BJ (cell line): Measurements from ENCODE around the gene MINDY4B. TPM values are rescaled to one million over a fixed set of nuclear protein-coding genes. Genes with fewer than 3 reads are reported as not detected.
"Not testable (repeated sequence)": the region's sequence is repeated elsewhere in the genome, so short reads cannot be mapped to it uniquely, and the experiment has no call there.

Source experiments
- CTCF ChIA-PET: fragments of 350-600 bp; formaldehyde crosslinking; extraction: SDS; loops from one replicate; lab custom pipeline; 2021; ENCODE audit warnings: antibody characterized with exemption, inconsistent platforms; lab: Yijun Ruan, JAX
- POLR2A ChIA-PET: fragments of 300-600 bp; sonication (Branson Sonifier 250); formaldehyde crosslinking; extraction: SDS; loops from one replicate; lab custom pipeline; 2021; ENCODE audit warnings: antibody characterized with exemption; lab: Charles Lee
- DNase-seq: peaks from one replicate; pipeline ENCODE4 v3.0.0-alpha.2; 2011; ENCODE audit warnings: low read depth
- H3K27me3 ChIP-seq: 2 replicates; pipeline ENCODE4 v1.6.0; 2011; ENCODE audit warnings: low read length; ENCODE audit not compliant: control insufficient read depth, insufficient read depth
- H3K36me3 ChIP-seq: 2 replicates; pipeline ENCODE4 v1.5.1; 2011; ENCODE audit warnings: low read length; ENCODE audit not compliant: control insufficient read depth, insufficient read depth
- H3K4me3 ChIP-seq: 2 replicates; pipeline ENCODE4 v1.5.1; 2011; ENCODE audit warnings: low read depth, mild to moderate bottlenecking, control low read depth, low read length
- CTCF ChIP-seq: IDR thresholded peaks from 2 replicates; pipeline ENCODE4 v1.5.1; 2011; ENCODE audit warnings: low read depth, mild to moderate bottlenecking, control low read depth, inconsistent platforms, low read length, moderate library complexity; ENCODE audit not compliant: insufficient read depth
- polyA plus RNA-seq: library from polyadenylated mRNA; depleted of rRNA; stranded (reverse); fragments of >200 nt; gene quantifications from 2 replicates; pipeline ENCODE4 v1.2.3, GENCODE V29; 2011

The MINDY4B gene
- polyA plus RNA-seq, 1 experiment: not detected

- CTCF ChIA-PET: interaction anchor here (0.8 to 4.6 kb wide), 2 partner anchors 14 to 142 kb away, joined by 3 to 45 read pairs; no protein-coding TSS in a partner anchor
- H3K36me3 ChIP-seq: no peaks in the 10 kb centered on the region
- no peak overlapping the region for H3K4me3 ChIP-seq
- POLR2A ChIA-PET: no interaction called here
- no peaks in the 10 kb centered on the region; the same call in 1 of the 2 replicates for H3K27me3 ChIP-seq
- no peak for TF ChIP-seq CTCF
- no peak for DNase-seq
These were observed 43.4 kb downstream of the MINDY4B start for GRCh38 chr3:150861851-150862250.

DNA sequence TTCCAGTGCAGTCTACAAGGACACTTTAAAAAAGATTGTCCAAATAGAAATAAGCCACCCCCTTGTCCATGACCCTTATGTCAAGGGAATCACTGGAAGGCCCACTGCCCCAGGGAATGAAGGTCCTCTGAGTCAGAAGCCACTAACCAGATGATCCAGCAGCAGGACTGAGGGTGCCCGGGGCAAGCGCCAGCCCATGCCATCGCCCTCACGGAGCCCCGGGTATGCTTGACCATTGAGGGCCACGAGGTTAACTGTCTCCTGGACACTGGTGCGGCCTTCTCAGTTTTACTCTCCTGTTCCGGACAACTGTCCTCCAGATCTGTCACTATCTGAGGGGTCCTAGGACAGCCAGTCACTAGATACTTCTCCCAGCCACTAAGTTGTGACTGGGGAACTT lies 47.3 kb downstream of the MINDY4B start:
- H3K4me3 ChIP-seq, POLR2A ChIA-PET, DNase-seq, H3K27me3 ChIP-seq, H3K36me3 ChIP-seq, CTCF ChIA-PET: not testable (repeated sequence)

GRCh38 chr3:150850191-150850590 lies 55.0 kb downstream of the MINDY4B start:
- Histone ChIP-seq H3K36me3 (no peaks in the 10 kb centered on the region), H3K4me3 (no peak overlapping the region), H3K27me3 (no peaks in the 10 kb centered on the region; the same call in 1 of the 2 replicates)
- no peak for TF ChIP-seq CTCF
- ChIA-PET POLR2A (no interaction called here), CTCF (interaction anchor here (1.4 to 2.5 kb wide), 2 partner anchors 62 to 63 kb away, joined by 3 to 8 read pairs; no protein-coding TSS in a partner anchor)
- DNase-seq: no peak

DNA sequence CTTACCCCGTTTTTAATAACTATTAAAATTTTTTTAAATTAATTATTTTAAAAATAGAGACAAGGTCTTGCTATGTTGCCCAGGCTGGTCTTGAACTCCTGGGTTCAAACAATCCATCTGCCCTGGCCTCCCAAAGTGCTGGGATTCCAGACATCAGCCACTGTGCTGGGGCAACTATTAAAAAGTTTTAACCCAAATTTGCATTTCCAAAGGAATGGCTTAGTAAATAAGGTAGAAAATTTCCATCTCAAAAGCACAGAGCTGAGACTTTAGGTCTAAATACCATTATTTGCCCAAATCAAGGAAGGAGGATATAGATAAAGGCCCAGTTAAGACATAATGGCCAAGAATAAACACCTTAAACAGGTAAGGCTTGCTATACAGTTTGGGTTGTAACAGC lies 56.4 kb downstream of the MINDY4B start:
- no peak for TF ChIP-seq CTCF
- H3K27me3 ChIP-seq: no peaks in the 10 kb centered on the region; the same call in none of the 2 replicates
- ChIA-PET POLR2A (no interaction called here), CTCF (interaction anchor here (1.1 to 1.4 kb wide), 2 partner anchors 61 to 128 kb away, joined by 3 to 4 read pairs; no protein-coding TSS in a partner anchor)
- no peaks in the 10 kb centered on the region for H3K36me3 ChIP-seq
- no peak for DNase-seq
- H3K4me3 ChIP-seq: no peak overlapping the region

GRCh38 chr3:150847433-150847832 lies 57.8 kb downstream of the MINDY4B start:
- TF ChIP-seq CTCF: no peak
- H3K4me3 ChIP-seq: no peak overlapping the region
- CTCF ChIA-PET: interaction anchor here (1.1 kb wide), 1 partner anchor 18 kb away, joined by 3 read pairs; no protein-coding TSS in a partner anchor
- no peak for DNase-seq
- peaks cover under 1% of the 10 kb centered on the region for H3K27me3 ChIP-seq
- H3K36me3 ChIP-seq: no peaks in the 10 kb centered on the region
- POLR2A ChIA-PET: no interaction called here

DNA sequence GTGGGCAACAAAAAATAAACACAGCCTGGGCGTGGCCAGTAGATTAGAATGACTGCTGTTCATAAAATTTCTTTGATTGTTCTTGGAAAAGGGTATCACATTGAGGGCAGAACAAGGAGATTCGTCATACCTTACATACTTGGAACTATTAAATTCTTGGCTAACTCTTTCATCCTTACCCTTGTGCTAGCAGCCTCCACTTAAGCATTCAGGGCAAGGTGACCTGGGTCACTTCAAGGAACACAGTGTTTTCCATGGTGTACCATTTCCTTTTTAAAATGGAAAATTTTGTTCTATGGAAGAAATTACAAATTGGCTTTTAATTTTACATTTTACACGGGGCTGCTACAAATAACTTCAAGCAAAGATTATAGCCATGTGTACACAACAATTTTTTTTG lies 60.8 kb downstream of the MINDY4B start:
- no peak for DNase-seq
- Histone ChIP-seq H3K27me3 (peaks cover 2% of the 10 kb centered on the region), H3K36me3 (no peaks in the 10 kb centered on the region), H3K4me3 (no peak overlapping the region)
- ChIA-PET CTCF (no interaction called here), POLR2A (interaction anchor here (0.5 kb wide), 1 partner anchor 81 kb away, joined by 7 read pairs; the partner anchor contains the start of gene SIAH2)
- no peak for TF ChIP-seq CTCF
